Lower leg skin (tissue), 4 donors: ENCODE results near the gene BCAS2. TPM values are rescaled to one million over a fixed set of nuclear protein-coding genes. Genes with fewer than 3 reads are reported as not detected.

Experiments
- DNase-seq, 2 donors: peaks; one replicate each; pipeline ENCODE4 v3.0.0-alpha.2; 2019; ENCODE audit warnings: low spot score in 2 of 2
- H3K4me3 ChIP-seq: fragments of 200-600 bp; sonication (generic); 2 replicates; pipeline ENCODE4 v1.5.1; 2017; ENCODE audit warnings: mild to moderate bottlenecking, low read depth; ENCODE audit not compliant: poor library complexity, severe bottlenecking
- CTCF ChIP-seq, 3 donors: fragments of 450-650 bp; IDR thresholded peaks; one replicate each; pipeline ENCODE4 v1.5.1; 2016; ENCODE audit warnings: antibody characterized with exemption in 3 of 3, mild to moderate bottlenecking in 3 of 3, moderate library complexity in 2 of 3
- POLR2A ChIP-seq, 2 donors: fragments of 450-650 bp; IDR thresholded peaks; one replicate each; pipeline ENCODE4 v1.6.1; 2016 to 2017; ENCODE audit warnings: antibody characterized with exemption in 2 of 2, mild to moderate bottlenecking in 1 of 2, moderate library complexity in 1 of 2
- WGBS, 2 donors: methylation state at CpG; one replicate each; pipeline ENCODE4 v1.1.5; 2018; 5-methylcytosine and 5-hydroxymethylcytosine counted together
- intact Hi-C: fragments of 100-400 bp; cut with DNase I; formaldehyde crosslinking; loops from one replicate; pipeline ENCODE4 v1.15.0; 2023; ENCODE audit warnings: low total_unique reads
- total RNA-seq, 4 donors: library from RNA; depleted of rRNA; stranded (reverse); fragments of >200 nt; gene quantifications; one replicate each; pipeline ENCODE4 v1.1.0, GENCODE V29; 2016

Gene BCAS2
- total RNA-seq, 4 donors from 2014 or later: 30.0 to 38.6 (median 36.0) TPM

GRCh38 chr1:114547076-114547475 is 34.3 kb downstream of the BCAS2 start:
- TF ChIP-seq CTCF (IDR thresholded peaks at IDR 0.05) (no peak), POLR2A (IDR thresholded peaks at IDR 0.05) (no peak)
- no peak overlapping the region for H3K4me3 ChIP-seq
- 83 to 85% methylated on average over 1 of the region's 1 CpG for WGBS, 2 donors
- intact Hi-C loops: no loop called here
- no peak for DNase-seq

GRCh38 chr1:114545796-114546195 is 35.6 kb downstream of the BCAS2 start:
- 81 to 86% methylated on average over 2 of the region's 2 CpGs for WGBS, 2 donors
- no peak for TF ChIP-seq CTCF (IDR thresholded peaks at IDR 0.05)
- TF ChIP-seq POLR2A (IDR thresholded peaks at IDR 0.05): no peak
- H3K4me3 ChIP-seq: no peak overlapping the region
- DNase-seq: no peak
- intact Hi-C loops: no loop called here

GRCh38 chr1:114545315-114545714 is 36.1 kb downstream of the BCAS2 start:
- 42 to 46% methylated on average over 1 of the region's 1 CpG for WGBS, 2 donors
- intact Hi-C loops: no loop called here
- DNase-seq: no peak
- H3K4me3 ChIP-seq: no peak overlapping the region
- no peak for TF ChIP-seq POLR2A (IDR thresholded peaks at IDR 0.05)

GRCh38 chr1:114540821-114541220 is 40.6 kb downstream of the BCAS2 start:
- WGBS, 2 donors: 78 to 85% methylated on average over 6 of the region's 6 CpGs
- TF ChIP-seq CTCF (IDR thresholded peaks at IDR 0.05) (no peak), POLR2A (IDR thresholded peaks at IDR 0.05) (no peak)
- H3K4me3 ChIP-seq: no peak overlapping the region
- no peak for DNase-seq
- intact Hi-C loops: no loop called here

- WGBS, 2 donors: 36 to 43% methylated on average over 3 of the region's 3 CpGs
- H3K4me3 ChIP-seq: no peak overlapping the region
- intact Hi-C loops: no loop called here
- TF ChIP-seq CTCF (IDR thresholded peaks at IDR 0.05) (no peak), POLR2A (IDR thresholded peaks at IDR 0.05) (no peak)
- no peak for DNase-seq
These were observed 41.1 kb downstream of the BCAS2 start for GRCh38 chr1:114540272-114540671.

- intact Hi-C loops: no loop called here
- no peak for DNase-seq
- 88 to 92% methylated on average over 7 of the region's 7 CpGs for WGBS, 2 donors
- H3K4me3 ChIP-seq: no peak overlapping the region
- no peak for TF ChIP-seq CTCF (IDR thresholded peaks at IDR 0.05)
- TF ChIP-seq POLR2A (IDR thresholded peaks at IDR 0.05): no peak
These were observed 45.4 kb downstream of the BCAS2 start for GRCh38 chr1:114536043-114536442.
